Astrocyte (in vitro differentiated cells and primary cell): Measurements from ENCODE around the gene TNRC18.

Experiments used
- EZH2 ChIP-seq: IDR thresholded peaks from 2 replicates; pipeline ENCODE4 v1.6.1; 2012; ENCODE audit warnings: mild to moderate bottlenecking, low read length, inconsistent platforms; ENCODE audit not compliant: insufficient read depth
- TF ChIP-seq, protein P1 (sequence below): IDR thresholded peaks from 2 replicates; pipeline ENCODE4 v1.5.1; 2011; ENCODE audit warnings: low read depth, mild to moderate bottlenecking, inconsistent platforms, low read length, moderate library complexity; ENCODE audit not compliant: insufficient read depth

DNA sequence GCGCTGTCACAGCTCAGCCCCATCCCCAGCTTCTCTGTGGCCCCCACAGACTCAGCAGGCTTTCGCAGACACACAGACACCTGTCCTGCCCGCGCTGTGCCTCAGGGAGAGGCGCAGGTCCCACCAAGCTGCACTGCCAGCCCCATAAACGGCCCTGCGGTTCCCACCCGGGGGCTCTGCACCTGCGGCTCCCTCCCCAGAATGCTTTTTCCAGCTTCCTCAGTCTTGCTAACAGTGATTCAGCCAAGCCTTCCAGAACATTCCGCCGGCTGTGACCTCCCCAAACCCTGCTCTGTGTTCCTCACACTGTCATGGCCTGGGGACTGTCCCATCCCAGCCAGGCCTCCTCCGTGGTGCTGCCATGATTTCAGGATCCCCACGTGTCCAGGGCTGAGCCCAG lies 27.8 kb upstream of the TNRC18 start:
- TF ChIP-seq EZH2 = no peak
- TF ChIP-seq, protein P1, sequence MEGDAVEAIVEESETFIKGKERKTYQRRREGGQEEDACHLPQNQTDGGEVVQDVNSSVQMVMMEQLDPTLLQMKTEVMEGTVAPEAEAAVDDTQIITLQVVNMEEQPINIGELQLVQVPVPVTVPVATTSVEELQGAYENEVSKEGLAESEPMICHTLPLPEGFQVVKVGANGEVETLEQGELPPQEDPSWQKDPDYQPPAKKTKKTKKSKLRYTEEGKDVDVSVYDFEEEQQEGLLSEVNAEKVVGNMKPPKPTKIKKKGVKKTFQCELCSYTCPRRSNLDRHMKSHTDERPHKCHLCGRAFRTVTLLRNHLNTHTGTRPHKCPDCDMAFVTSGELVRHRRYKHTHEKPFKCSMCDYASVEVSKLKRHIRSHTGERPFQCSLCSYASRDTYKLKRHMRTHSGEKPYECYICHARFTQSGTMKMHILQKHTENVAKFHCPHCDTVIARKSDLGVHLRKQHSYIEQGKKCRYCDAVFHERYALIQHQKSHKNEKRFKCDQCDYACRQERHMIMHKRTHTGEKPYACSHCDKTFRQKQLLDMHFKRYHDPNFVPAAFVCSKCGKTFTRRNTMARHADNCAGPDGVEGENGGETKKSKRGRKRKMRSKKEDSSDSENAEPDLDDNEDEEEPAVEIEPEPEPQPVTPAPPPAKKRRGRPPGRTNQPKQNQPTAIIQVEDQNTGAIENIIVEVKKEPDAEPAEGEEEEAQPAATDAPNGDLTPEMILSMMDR = no peak
